ENCODE data around the gene ENPP1.

Gene ENPP1

GRCh38 chr6:131807644-131808459 is at the start of gene ENPP1:
Gene ENPP1, plus strand, starts transcription at chr6:131808020. Its CDS starts 16 bp downstream, at chr6:131808036.
- DNase-seq (ENCODE audit: extremely low read depth in 1 of 2, low read depth in 1 of 2), result peak in 1 of 2 donors; percentile 25

- no peak for DNase-seq (ENCODE audit: extremely low read depth in 1 of 2, low read depth in 1 of 2)
These were observed 48.9 kb upstream of the ENPP1 start for GRCh38 chr6:131758920-131759319.

GRCh38 chr6:131761060-131761761 is 46.6 kb upstream of the ENPP1 start:
- DNase-seq (ENCODE audit: extremely low read depth in 1 of 2, low read depth in 1 of 2), result no peak

GRCh38 chr6:131761762-131762067 is 46.1 kb upstream of the ENPP1 start:
- DNase-seq (ENCODE audit: extremely low read depth in 1 of 2, low read depth in 1 of 2), result no peak

GRCh38 chr6:131762984-131763383 is 44.8 kb upstream of the ENPP1 start:
- DNase-seq (ENCODE audit: extremely low read depth in 1 of 2, low read depth in 1 of 2), result no peak

- no peak for DNase-seq (ENCODE audit: extremely low read depth in 1 of 2, low read depth in 1 of 2)
These were observed 44.1 kb upstream of the ENPP1 start for GRCh38 chr6:131763749-131764148.

- no peak for DNase-seq (ENCODE audit: extremely low read depth in 1 of 2, low read depth in 1 of 2)
These were observed 43.5 kb upstream of the ENPP1 start for GRCh38 chr6:131764350-131764749.

GRCh38 chr6:131765081-131765803 is 42.6 kb upstream of the ENPP1 start:
- DNase-seq (ENCODE audit: extremely low read depth in 1 of 2, low read depth in 1 of 2), result no peak

GRCh38 chr6:131765804-131766135 is 42.0 kb upstream of the ENPP1 start:
- DNase-seq (ENCODE audit: extremely low read depth in 1 of 2, low read depth in 1 of 2), result no peak

GRCh38 chr6:131766631-131767030 is 41.2 kb upstream of the ENPP1 start:
- no peak for DNase-seq (ENCODE audit: extremely low read depth in 1 of 2, low read depth in 1 of 2)

GRCh38 chr6:131768964-131769363 is 38.9 kb upstream of the ENPP1 start:
- DNase-seq (ENCODE audit: extremely low read depth in 1 of 2, low read depth in 1 of 2), result no peak

- DNase-seq (ENCODE audit: extremely low read depth in 1 of 2, low read depth in 1 of 2), result no peak
These were observed 38.3 kb upstream of the ENPP1 start for GRCh38 chr6:131769385-131770141.

GRCh38 chr6:131770776-131771175 is 37.0 kb upstream of the ENPP1 start:
- DNase-seq (ENCODE audit: extremely low read depth in 1 of 2, low read depth in 1 of 2), result no peak

GRCh38 chr6:131773284-131773950 is 34.4 kb upstream of the ENPP1 start:
- no peak for DNase-seq (ENCODE audit: extremely low read depth in 1 of 2, low read depth in 1 of 2)

GRCh38 chr6:131775886-131776285 is 31.9 kb upstream of the ENPP1 start:
- no peak for DNase-seq (ENCODE audit: extremely low read depth in 1 of 2, low read depth in 1 of 2)

GRCh38 chr6:131776985-131777384 is 30.8 kb upstream of the ENPP1 start:
- no peak for DNase-seq (ENCODE audit: extremely low read depth in 1 of 2, low read depth in 1 of 2)

GRCh38 chr6:131778169-131778568 is 29.7 kb upstream of the ENPP1 start:
- no peak for DNase-seq (ENCODE audit: extremely low read depth in 1 of 2, low read depth in 1 of 2)

- DNase-seq (ENCODE audit: extremely low read depth in 1 of 2, low read depth in 1 of 2), result no peak
These were observed 28.5 kb upstream of the ENPP1 start for GRCh38 chr6:131779304-131779703.

GRCh38 chr6:131780600-131780999 is 27.2 kb upstream of the ENPP1 start:
- no peak for DNase-seq (ENCODE audit: extremely low read depth in 1 of 2, low read depth in 1 of 2)

- no peak for DNase-seq (ENCODE audit: extremely low read depth in 1 of 2, low read depth in 1 of 2)
These were observed 26.1 kb upstream of the ENPP1 start for GRCh38 chr6:131781687-131782086.

GRCh38 chr6:131782764-131783163 is 25.1 kb upstream of the ENPP1 start:
- DNase-seq (ENCODE audit: extremely low read depth in 1 of 2, low read depth in 1 of 2), result no peak
